HG03095 (cell line): ENCODE results near the gene SCYL1.

Experiments used
- ATAC-seq: cut with Tn5 transposase; IDR thresholded peaks from one replicate; pipeline ENCODE4 v1.9.1; 2021; ENCODE audit warnings: moderate library complexity; ENCODE audit not compliant: unreplicated experiment

The SCYL1 gene

GRCh38 chr11:65579291-65579690 is 54.4 kb downstream of the SCYL1 start:
- ATAC-seq, result no peak

GRCh38 chr11:65580031-65580692 is 55.3 kb downstream of the SCYL1 start:
- no peak for ATAC-seq

GRCh38 chr11:65580756-65581155 is 55.9 kb downstream of the SCYL1 start:
- no peak for ATAC-seq

GRCh38 chr11:65581928-65582327 is 57.0 kb downstream of the SCYL1 start:
- no peak for ATAC-seq

- ATAC-seq, result no peak
Observed at GRCh38 chr11:65583589-65583988, 58.7 kb downstream of the SCYL1 start.

GRCh38 chr11:65584106-65584505 is 59.2 kb downstream of the SCYL1 start:
- ATAC-seq, result no peak

- no peak for ATAC-seq
Observed at GRCh38 chr11:65584723-65585171, 59.9 kb downstream of the SCYL1 start.

- no peak for ATAC-seq
Observed at GRCh38 chr11:65585396-65586246, 60.7 kb downstream of the SCYL1 start.

GRCh38 chr11:65586247-65586630 is 61.4 kb downstream of the SCYL1 start:
- no peak for ATAC-seq

GRCh38 chr11:65586676-65587075 is 61.8 kb downstream of the SCYL1 start:
- no peak for ATAC-seq
